C4-2B (cell line): ENCODE results near the gene YBX1.

Experiments
- ZFX ChIP-seq: fragments of 450-650 bp; IDR thresholded peaks from 2 replicates; pipeline ENCODE4 v1.6.1; 2017
- TF ChIP-seq, protein P1 (sequence below): fragments of 450-650 bp; conservative IDR thresholded peaks from 2 replicates; pipeline ENCODE4 v1.5.1; 2017; ENCODE audit warnings: mild to moderate bottlenecking

DNA sequence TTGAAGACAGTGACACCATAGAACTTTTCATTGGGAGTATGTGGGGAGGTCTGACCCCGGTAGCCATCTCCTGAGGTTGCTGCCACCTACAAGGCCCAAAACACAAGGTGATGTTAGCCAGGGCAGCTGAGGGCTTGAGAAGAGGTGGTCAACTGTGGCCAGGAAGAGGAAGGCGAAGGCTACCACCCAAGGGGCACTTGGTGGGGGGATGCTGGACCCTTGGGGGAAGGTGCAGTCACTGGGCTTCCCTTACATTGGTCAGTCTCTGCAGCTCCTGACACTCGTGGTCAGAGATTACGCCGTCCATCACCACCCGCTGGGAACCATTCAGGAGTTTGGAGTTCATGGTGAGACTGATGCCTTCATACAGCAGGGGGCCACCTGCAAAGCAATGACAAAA lies 70.1 kb downstream of the YBX1 start:
- TF ChIP-seq, protein P1, sequence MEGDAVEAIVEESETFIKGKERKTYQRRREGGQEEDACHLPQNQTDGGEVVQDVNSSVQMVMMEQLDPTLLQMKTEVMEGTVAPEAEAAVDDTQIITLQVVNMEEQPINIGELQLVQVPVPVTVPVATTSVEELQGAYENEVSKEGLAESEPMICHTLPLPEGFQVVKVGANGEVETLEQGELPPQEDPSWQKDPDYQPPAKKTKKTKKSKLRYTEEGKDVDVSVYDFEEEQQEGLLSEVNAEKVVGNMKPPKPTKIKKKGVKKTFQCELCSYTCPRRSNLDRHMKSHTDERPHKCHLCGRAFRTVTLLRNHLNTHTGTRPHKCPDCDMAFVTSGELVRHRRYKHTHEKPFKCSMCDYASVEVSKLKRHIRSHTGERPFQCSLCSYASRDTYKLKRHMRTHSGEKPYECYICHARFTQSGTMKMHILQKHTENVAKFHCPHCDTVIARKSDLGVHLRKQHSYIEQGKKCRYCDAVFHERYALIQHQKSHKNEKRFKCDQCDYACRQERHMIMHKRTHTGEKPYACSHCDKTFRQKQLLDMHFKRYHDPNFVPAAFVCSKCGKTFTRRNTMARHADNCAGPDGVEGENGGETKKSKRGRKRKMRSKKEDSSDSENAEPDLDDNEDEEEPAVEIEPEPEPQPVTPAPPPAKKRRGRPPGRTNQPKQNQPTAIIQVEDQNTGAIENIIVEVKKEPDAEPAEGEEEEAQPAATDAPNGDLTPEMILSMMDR, result no peak
- TF ChIP-seq ZFX, result no peak
